Activated CD8-positive, alpha-beta memory T cell treated with anti-CD3 and anti-CD28 coated beads for 36 hours (primary cell): Measurements from ENCODE around the gene SLC7A5. TPM values are rescaled to one million over a fixed set of nuclear protein-coding genes. Genes with fewer than 3 reads are reported as not detected.

Experiments
- total RNA-seq, 2 experiments: library from RNA; stranded (reverse); gene quantifications; one replicate each; pipeline ENCODE4 v1.2.3, GENCODE V29; 2021

SLC7A5 gene
- total RNA-seq, 2 experiments from 2014 or later: 437 to 441 TPM

Other genes with a start within 250 kb of the SLC7A5 start
- 10 to 100 TPM; 83.3 to 84.3 TPM for gene KLHDC4, start 103.5 kb downstream of the SLC7A5 start, total RNA-seq
- gene CA5A, start 67.0 kb upstream of the SLC7A5 start, total RNA-seq: not detected
- 10 to 100 TPM; 26.8 to 31.0 TPM for gene BANP, start 81.9 kb upstream of the SLC7A5 start, total RNA-seq